Prostate gland (tissue), 2 donors: ENCODE data around the gene CDC25A. TPM values are rescaled to one million over a fixed set of nuclear protein-coding genes. Genes with fewer than 3 reads are reported as not detected.

Experiments used
- DNase-seq: peaks from one replicate; pipeline ENCODE4 v3.0.0-alpha.2; 2019; ENCODE audit warnings: low spot score
- H3K27ac ChIP-seq, 2 donors: fragments of 200-600 bp; sonication (generic); 2 replicates each; pipeline ENCODE4 v1.5.1; 2017 to 2019
- H3K27me3 ChIP-seq: fragments of 200-600 bp; sonication (generic); replicated peaks from 2 replicates; pipeline ENCODE4 v1.5.1; 2019; ENCODE audit not compliant: insufficient read depth
- H3K36me3 ChIP-seq, 2 donors: fragments of 200-600 bp; sonication (generic); 1 replicate in 1 of 2; 2 replicates in 1 of 2; pipeline versions ENCODE4 v1.5.1 to v1.8.1; 2017 to 2019
- H3K4me1 ChIP-seq: fragments of 200-600 bp; sonication (generic); replicated peaks from 2 replicates; pipeline ENCODE4 v1.5.1; 2019
- H3K4me3 ChIP-seq, 2 donors: fragments of 200-600 bp; sonication (generic); 2 replicates each; pipeline ENCODE4 v1.5.1; 2017 to 2019
- H3K9me3 ChIP-seq: fragments of 200-600 bp; sonication (generic); 2 replicates; pipeline ENCODE4 v1.5.1; 2017
- CTCF ChIP-seq, 4 experiments: fragments of 200-600 bp in 2 of 4; fragments of 450-650 bp in 2 of 4; sonication (generic) in 2 of 4; IDR thresholded peaks; 1 replicate in 3 of 4; 2 replicates in 1 of 4; pipeline ENCODE4 v1.5.1; 2016 to 2019; ENCODE audit warnings: antibody characterized with exemption in 4 of 4, mild to moderate bottlenecking in 2 of 4, moderate library complexity in 2 of 4
- POLR2A ChIP-seq: fragments of 450-650 bp; IDR thresholded peaks from one replicate; pipeline ENCODE4 v1.6.1; 2016; ENCODE audit warnings: antibody characterized with exemption, mild to moderate bottlenecking
- POLR2AphosphoS5 ChIP-seq: sonication (generic); formaldehyde crosslinking; IDR thresholded peaks from one replicate; pipeline ENCODE4 v1.6.1; 2017; ENCODE audit warnings: antibody characterized with exemption
- WGBS: methylation state at CpG from one replicate; pipeline ENCODE4 v1.1.5; 2018; 5-methylcytosine and 5-hydroxymethylcytosine counted together
- intact Hi-C: fragments of 100-400 bp; cut with DNase I; formaldehyde crosslinking; loops from one replicate; pipeline ENCODE4 v1.14.2; 2022
- total RNA-seq, 2 donors: library from RNA; depleted of rRNA; stranded (reverse); fragments of >200 nt; gene quantifications; one replicate each; pipeline ENCODE4 v1.1.0, GENCODE V29; 2016

Gene CDC25A
- 10 to 100 TPM in 1 of 2 donors, 1 to 10 TPM in 1; 9.9 to 32.2 TPM for total RNA-seq

- intact Hi-C loops = no loop called here
- Histone ChIP-seq H3K4me1 (peaks cover 3% of the 10 kb centered on the region), H3K4me3 (peak within 1 kb of the TSS; percentile 41 to 67), H3K9me3 (no peaks in the 10 kb centered on the region), H3K27me3 (no peaks in the 10 kb centered on the region), H3K36me3 (no peaks in the 10 kb centered on the region), H3K27ac (peak within 1 kb of the TSS; percentile 41 to 55)
- 9% methylated on average over 44 of the region's 44 CpGs for WGBS
- TF ChIP-seq CTCF (IDR thresholded peaks at IDR 0.05) (no peak), POLR2AphosphoS5 (peak; percentile 93)
- peak; percentile 97 for DNase-seq
Observed at GRCh38 chr3:48188266-48189201, at the start of gene CDC25A. Gene CDC25A, minus strand, starts transcription at chr3:48188417. Its CDS starts 470 bp downstream, at chr3:48187947.

- no peaks in the 10 kb centered on the region for H3K9me3 ChIP-seq
- no peak overlapping the region for H3K4me3 ChIP-seq
- 13% methylated on average over 1 of the region's 1 CpG for WGBS
- TF ChIP-seq CTCF (IDR thresholded peaks at IDR 0.05) (no peak), POLR2AphosphoS5 (peak; percentile 85)
- peak overlapping the region; percentile 71 to 74 for H3K27ac ChIP-seq
- H3K27me3 ChIP-seq = no peaks in the 10 kb centered on the region
- DNase-seq = peak; percentile 51
- H3K36me3 ChIP-seq = no peaks in the 10 kb centered on the region
- intact Hi-C loops = no loop called here
- peaks cover 18% of the 10 kb centered on the region for H3K4me1 ChIP-seq
Observed at GRCh38 chr3:48236531-48236930, 48.3 kb upstream of the CDC25A start.

- WGBS = 69% methylated on average over 2 of the region's 2 CpGs
- intact Hi-C loops = loop anchor here (5.0 kb wide), 1 partner anchor 199 kb away; the partner anchor contains the start of gene PLXNB1
- H3K4me1 ChIP-seq = peaks cover 18% of the 10 kb centered on the region
- TF ChIP-seq POLR2AphosphoS5 = no peak
- no peak for TF ChIP-seq CTCF (IDR thresholded peaks at IDR 0.05)
- no peak for TF ChIP-seq POLR2A
- DNase-seq = no peak
- no peak overlapping the region for H3K4me3 ChIP-seq
- H3K36me3 ChIP-seq = no peaks in the 10 kb centered on the region
- H3K27ac ChIP-seq = peak overlapping the region; percentile 74 to 78
- no peaks in the 10 kb centered on the region for H3K27me3 ChIP-seq
- H3K9me3 ChIP-seq = no peaks in the 10 kb centered on the region
Observed at GRCh38 chr3:48233542-48233941, 45.3 kb upstream of the CDC25A start.

GRCh38 chr3:48232734-48233133 is 44.5 kb upstream of the CDC25A start:
- TF ChIP-seq CTCF (IDR thresholded peaks at IDR 0.05) (peak in 3 of 4 experiments; percentile 36 to 69 (median 69)), POLR2A (no peak)
- DNase-seq = peak; percentile 50
- Histone ChIP-seq H3K4me3 (no peak overlapping the region), H3K27ac (peak overlapping the region; percentile 74 to 78), H3K9me3 (no peaks in the 10 kb centered on the region), H3K27me3 (no peaks in the 10 kb centered on the region), H3K36me3 (no peaks in the 10 kb centered on the region), H3K4me1 (peaks cover 16% of the 10 kb centered on the region)
- 32% methylated on average over 6 of the region's 6 CpGs for WGBS
- intact Hi-C loops = loop anchor here (5.0 kb wide), 1 partner anchor 200 kb away; the partner anchor contains the start of gene PLXNB1
